Ovary (tissue), 3 donors: ENCODE results near the gene CEP112.
"Not testable (repeated sequence)": the region's sequence is repeated elsewhere in the genome, so short reads cannot be mapped to it uniquely, and the experiment has no call there.

Experiments
- EP300 ChIP-seq: sonication (generic); formaldehyde crosslinking; IDR thresholded peaks from one replicate; pipeline ENCODE4 v1.6.1; 2017; ENCODE audit warnings: antibody characterized with exemption
- POLR2A ChIP-seq: fragments of 450-650 bp; IDR thresholded peaks from one replicate; pipeline ENCODE4 v1.6.1; 2017; ENCODE audit warnings: antibody characterized with exemption, mild to moderate bottlenecking, moderate library complexity
- TF ChIP-seq, protein P1 (sequence below), 3 donors: fragments of 450-650 bp in 2 of 3; fragments of 200-600 bp in 1 of 3; IDR thresholded peaks; one replicate each; pipeline versions ENCODE4 v1.5.1 to v1.8.0; 2016 to 2022; ENCODE audit warnings: antibody characterized with exemption in 3 of 3, mild to moderate bottlenecking in 1 of 3
- donor health status: DM: no; HTN: no; CAD: no.

DNA sequence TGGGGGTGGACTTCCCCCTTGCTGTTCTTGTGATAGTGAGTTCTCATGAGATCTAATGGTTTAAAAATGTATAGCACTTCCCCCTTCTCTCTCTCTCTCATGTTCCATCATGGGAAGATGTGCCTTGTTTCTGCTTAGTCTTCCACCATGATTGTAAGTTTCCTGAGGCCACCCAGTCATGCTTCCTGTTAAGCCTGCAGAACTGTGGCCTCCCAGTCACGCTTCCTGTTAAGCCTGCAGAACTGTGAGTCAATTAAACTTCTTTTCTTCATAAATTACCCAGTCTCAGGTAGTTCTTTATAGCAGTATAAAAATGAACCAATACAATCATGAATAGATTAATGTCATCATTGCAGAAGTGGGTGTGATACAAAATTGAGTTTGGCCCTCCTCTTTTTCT, 383.4 kb downstream of the CEP112 start:
- not testable (repeated sequence) for TF ChIP-seq POLR2A, EP300
- TF ChIP-seq, protein P1, sequence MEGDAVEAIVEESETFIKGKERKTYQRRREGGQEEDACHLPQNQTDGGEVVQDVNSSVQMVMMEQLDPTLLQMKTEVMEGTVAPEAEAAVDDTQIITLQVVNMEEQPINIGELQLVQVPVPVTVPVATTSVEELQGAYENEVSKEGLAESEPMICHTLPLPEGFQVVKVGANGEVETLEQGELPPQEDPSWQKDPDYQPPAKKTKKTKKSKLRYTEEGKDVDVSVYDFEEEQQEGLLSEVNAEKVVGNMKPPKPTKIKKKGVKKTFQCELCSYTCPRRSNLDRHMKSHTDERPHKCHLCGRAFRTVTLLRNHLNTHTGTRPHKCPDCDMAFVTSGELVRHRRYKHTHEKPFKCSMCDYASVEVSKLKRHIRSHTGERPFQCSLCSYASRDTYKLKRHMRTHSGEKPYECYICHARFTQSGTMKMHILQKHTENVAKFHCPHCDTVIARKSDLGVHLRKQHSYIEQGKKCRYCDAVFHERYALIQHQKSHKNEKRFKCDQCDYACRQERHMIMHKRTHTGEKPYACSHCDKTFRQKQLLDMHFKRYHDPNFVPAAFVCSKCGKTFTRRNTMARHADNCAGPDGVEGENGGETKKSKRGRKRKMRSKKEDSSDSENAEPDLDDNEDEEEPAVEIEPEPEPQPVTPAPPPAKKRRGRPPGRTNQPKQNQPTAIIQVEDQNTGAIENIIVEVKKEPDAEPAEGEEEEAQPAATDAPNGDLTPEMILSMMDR (IDR thresholded peaks at IDR 0.05), result not testable (repeated sequence)
